Vagina (tissue), 2 donors: Measurements from ENCODE around the gene STX10.

Experiments
- POLR2AphosphoS5 ChIP-seq, 2 donors: sonication (generic); formaldehyde crosslinking; IDR thresholded peaks; one replicate each; pipeline ENCODE4 v1.9.0; 2017; ENCODE audit warnings: antibody characterized with exemption in 2 of 2, mild to moderate bottlenecking in 2 of 2, low read depth in 1 of 2; ENCODE audit not compliant: insufficient read depth in 1 of 2
- TF ChIP-seq, protein P1 (sequence below), 3 experiments: fragments of 450-650 bp in 2 of 3; fragments of 200-600 bp in 1 of 3; sonication (generic) in 1 of 3; IDR thresholded peaks; one replicate each; pipeline ENCODE4 v1.5.1; 2017 to 2019; ENCODE audit warnings: antibody characterized with exemption in 3 of 3, mild to moderate bottlenecking in 2 of 3, moderate library complexity in 2 of 3

- no peak for TF ChIP-seq POLR2AphosphoS5 (IDR thresholded peaks at IDR 0.05; ENCODE audit: insufficient read depth in 1 of 2, low read depth in 1 of 2)
- TF ChIP-seq, protein P1, sequence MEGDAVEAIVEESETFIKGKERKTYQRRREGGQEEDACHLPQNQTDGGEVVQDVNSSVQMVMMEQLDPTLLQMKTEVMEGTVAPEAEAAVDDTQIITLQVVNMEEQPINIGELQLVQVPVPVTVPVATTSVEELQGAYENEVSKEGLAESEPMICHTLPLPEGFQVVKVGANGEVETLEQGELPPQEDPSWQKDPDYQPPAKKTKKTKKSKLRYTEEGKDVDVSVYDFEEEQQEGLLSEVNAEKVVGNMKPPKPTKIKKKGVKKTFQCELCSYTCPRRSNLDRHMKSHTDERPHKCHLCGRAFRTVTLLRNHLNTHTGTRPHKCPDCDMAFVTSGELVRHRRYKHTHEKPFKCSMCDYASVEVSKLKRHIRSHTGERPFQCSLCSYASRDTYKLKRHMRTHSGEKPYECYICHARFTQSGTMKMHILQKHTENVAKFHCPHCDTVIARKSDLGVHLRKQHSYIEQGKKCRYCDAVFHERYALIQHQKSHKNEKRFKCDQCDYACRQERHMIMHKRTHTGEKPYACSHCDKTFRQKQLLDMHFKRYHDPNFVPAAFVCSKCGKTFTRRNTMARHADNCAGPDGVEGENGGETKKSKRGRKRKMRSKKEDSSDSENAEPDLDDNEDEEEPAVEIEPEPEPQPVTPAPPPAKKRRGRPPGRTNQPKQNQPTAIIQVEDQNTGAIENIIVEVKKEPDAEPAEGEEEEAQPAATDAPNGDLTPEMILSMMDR (IDR thresholded peaks at IDR 0.05) = no peak
These were observed 23.1 kb downstream of the STX10 start for GRCh38 chr19:13127051-13127450.
